HL-60 (cell line): Measurements from ENCODE around the gene ABCB6.

Source experiments
- GABPA ChIP-seq: IDR thresholded peaks from 2 replicates; pipeline ENCODE4 v1.6.1; 2012; ENCODE audit warnings: low read depth
- POLR2AphosphoS5 ChIP-seq: IDR thresholded peaks from 2 replicates; pipeline ENCODE4 v1.6.1; 2012; ENCODE audit warnings: low read depth
- TF ChIP-seq, protein P1 (sequence below): IDR thresholded peaks from one replicate; pipeline ENCODE4 v1.5.1; 2011; ENCODE audit warnings: low read length, control low read depth, inconsistent platforms; ENCODE audit not compliant: insufficient read depth
- TF ChIP-seq, protein P2 (sequence below): IDR thresholded peaks from 2 replicates; pipeline ENCODE4 v1.6.1; 2012; ENCODE audit warnings: low read depth; ENCODE audit not compliant: insufficient replicate concordance

DNA sequence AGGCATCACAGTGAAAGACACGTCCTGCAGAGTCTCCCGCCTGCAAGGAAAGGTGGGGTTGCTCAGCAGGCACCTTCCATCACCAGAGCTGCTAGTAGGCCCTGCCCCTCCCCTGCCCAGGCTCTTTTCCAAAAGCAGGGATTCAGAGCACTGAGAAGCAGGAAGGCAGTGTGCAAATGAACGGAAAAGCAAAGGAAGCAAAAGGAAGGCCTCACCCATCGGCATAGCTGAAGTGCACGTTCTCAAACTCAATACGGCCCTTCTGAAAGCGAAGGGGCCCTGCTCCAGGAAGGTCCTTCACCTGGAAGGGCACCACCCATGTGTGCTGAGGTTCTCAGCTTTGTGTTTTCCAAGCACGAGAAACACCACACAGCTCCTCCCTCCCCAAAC lies 5.7 kb downstream of the ABCB6 start:
- TF ChIP-seq, protein P1, sequence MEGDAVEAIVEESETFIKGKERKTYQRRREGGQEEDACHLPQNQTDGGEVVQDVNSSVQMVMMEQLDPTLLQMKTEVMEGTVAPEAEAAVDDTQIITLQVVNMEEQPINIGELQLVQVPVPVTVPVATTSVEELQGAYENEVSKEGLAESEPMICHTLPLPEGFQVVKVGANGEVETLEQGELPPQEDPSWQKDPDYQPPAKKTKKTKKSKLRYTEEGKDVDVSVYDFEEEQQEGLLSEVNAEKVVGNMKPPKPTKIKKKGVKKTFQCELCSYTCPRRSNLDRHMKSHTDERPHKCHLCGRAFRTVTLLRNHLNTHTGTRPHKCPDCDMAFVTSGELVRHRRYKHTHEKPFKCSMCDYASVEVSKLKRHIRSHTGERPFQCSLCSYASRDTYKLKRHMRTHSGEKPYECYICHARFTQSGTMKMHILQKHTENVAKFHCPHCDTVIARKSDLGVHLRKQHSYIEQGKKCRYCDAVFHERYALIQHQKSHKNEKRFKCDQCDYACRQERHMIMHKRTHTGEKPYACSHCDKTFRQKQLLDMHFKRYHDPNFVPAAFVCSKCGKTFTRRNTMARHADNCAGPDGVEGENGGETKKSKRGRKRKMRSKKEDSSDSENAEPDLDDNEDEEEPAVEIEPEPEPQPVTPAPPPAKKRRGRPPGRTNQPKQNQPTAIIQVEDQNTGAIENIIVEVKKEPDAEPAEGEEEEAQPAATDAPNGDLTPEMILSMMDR = no peak
- TF ChIP-seq POLR2AphosphoS5 (no peak), GABPA (no peak)
- TF ChIP-seq, protein P2, sequence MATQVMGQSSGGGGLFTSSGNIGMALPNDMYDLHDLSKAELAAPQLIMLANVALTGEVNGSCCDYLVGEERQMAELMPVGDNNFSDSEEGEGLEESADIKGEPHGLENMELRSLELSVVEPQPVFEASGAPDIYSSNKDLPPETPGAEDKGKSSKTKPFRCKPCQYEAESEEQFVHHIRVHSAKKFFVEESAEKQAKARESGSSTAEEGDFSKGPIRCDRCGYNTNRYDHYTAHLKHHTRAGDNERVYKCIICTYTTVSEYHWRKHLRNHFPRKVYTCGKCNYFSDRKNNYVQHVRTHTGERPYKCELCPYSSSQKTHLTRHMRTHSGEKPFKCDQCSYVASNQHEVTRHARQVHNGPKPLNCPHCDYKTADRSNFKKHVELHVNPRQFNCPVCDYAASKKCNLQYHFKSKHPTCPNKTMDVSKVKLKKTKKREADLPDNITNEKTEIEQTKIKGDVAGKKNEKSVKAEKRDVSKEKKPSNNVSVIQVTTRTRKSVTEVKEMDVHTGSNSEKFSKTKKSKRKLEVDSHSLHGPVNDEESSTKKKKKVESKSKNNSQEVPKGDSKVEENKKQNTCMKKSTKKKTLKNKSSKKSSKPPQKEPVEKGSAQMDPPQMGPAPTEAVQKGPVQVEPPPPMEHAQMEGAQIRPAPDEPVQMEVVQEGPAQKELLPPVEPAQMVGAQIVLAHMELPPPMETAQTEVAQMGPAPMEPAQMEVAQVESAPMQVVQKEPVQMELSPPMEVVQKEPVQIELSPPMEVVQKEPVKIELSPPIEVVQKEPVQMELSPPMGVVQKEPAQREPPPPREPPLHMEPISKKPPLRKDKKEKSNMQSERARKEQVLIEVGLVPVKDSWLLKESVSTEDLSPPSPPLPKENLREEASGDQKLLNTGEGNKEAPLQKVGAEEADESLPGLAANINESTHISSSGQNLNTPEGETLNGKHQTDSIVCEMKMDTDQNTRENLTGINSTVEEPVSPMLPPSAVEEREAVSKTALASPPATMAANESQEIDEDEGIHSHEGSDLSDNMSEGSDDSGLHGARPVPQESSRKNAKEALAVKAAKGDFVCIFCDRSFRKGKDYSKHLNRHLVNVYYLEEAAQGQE = no peak
